Neural cell (in vitro differentiated cells): ENCODE data around the gene SAV1. TPM values are rescaled to one million over a fixed set of nuclear protein-coding genes. Genes with fewer than 3 reads are reported as not detected.

Experiments
- H2AFZ ChIP-seq: fragments of 200-600, 300-800 bp; sonication (generic), shearing (Covaris generic); 2 replicates; pipeline ENCODE4 v1.6.0; 2014; ENCODE audit warnings: low read depth, mild to moderate bottlenecking, antibody characterized with exemption, low read length, moderate library complexity
- H3F3A ChIP-seq: fragments of 200-600 bp; shearing (Covaris generic); 2 replicates; pipeline ENCODE4 v1.6.1; 2016; ENCODE audit warnings: mild to moderate bottlenecking, moderate library complexity, mixed read lengths, antibody characterized with exemption, low read length; ENCODE audit not compliant: insufficient read depth, poor library complexity, severe bottlenecking
- H3K27ac ChIP-seq: fragments of 200-600, 300-800 bp; sonication (generic), shearing (Covaris generic); 2 replicates; pipeline ENCODE4 v1.5.1; 2014; ENCODE audit warnings: mild to moderate bottlenecking, low read length, moderate library complexity
- H3K27me3 ChIP-seq: fragments of 300-800, 200-600 bp; sonication (generic), shearing (Covaris generic); 2 replicates; pipeline ENCODE4 v1.6.0; 2014; ENCODE audit warnings: mild to moderate bottlenecking, low read depth, low read length, moderate library complexity; ENCODE audit not compliant: insufficient read depth
- H3K36me3 ChIP-seq: fragments of 300-800, 200-600 bp; sonication (generic), shearing (Covaris generic); 2 replicates; pipeline ENCODE4 v1.5.1; 2014; ENCODE audit warnings: mild to moderate bottlenecking, antibody characterized with exemption, low read length, moderate library complexity; ENCODE audit not compliant: insufficient read depth
- H3K4me2 ChIP-seq: fragments of 300-800, 200-600 bp; sonication (generic), shearing (Covaris generic); 2 replicates; pipeline ENCODE4 v1.6.0; 2014; ENCODE audit warnings: mild to moderate bottlenecking, low read length
- H3K4me3 ChIP-seq: fragments of 300-800, 200-600 bp; sonication (generic), shearing (Covaris generic); 2 replicates; pipeline ENCODE4 v1.5.1; 2014; ENCODE audit warnings: mild to moderate bottlenecking, low read length, moderate library complexity
- H3K79me2 ChIP-seq: fragments of 200-600 bp; shearing (Covaris generic); replicated peaks from 2 replicates; pipeline ENCODE4 v1.6.0; 2014; ENCODE audit warnings: mild to moderate bottlenecking, low read length, moderate library complexity; ENCODE audit not compliant: insufficient read depth
- H3K9ac ChIP-seq: fragments of 300-800, 200-600 bp; sonication (generic), shearing (Covaris generic); 2 replicates; pipeline ENCODE4 v1.6.1; 2016; ENCODE audit warnings: mild to moderate bottlenecking, low read length, mixed read lengths
- H3K9me2 ChIP-seq: fragments of 200-600 bp; shearing (Covaris generic); 2 replicates; pipeline ENCODE4 v1.6.1; 2016; ENCODE audit warnings: mild to moderate bottlenecking, low read length, mixed read lengths; ENCODE audit not compliant: insufficient read depth
- H3K9me3 ChIP-seq: fragments of 200-600, 300-800 bp; sonication (generic), shearing (Covaris generic); 2 replicates; pipeline ENCODE4 v1.6.1; 2016; ENCODE audit warnings: mild to moderate bottlenecking, mixed run types, low read length, moderate library complexity, mixed read lengths
- H4K20me1 ChIP-seq: fragments of 200-600 bp; shearing (Covaris generic); 2 replicates; pipeline ENCODE4 v1.6.1; 2016; ENCODE audit warnings: mild to moderate bottlenecking, mixed run types; ENCODE audit not compliant: insufficient read depth
- CTCF ChIP-seq: fragments of 450-650 bp; IDR thresholded peaks from 2 replicates; pipeline ENCODE4 v1.5.1; 2014; ENCODE audit warnings: antibody characterized with exemption, mild to moderate bottlenecking, moderate library complexity; ENCODE audit not compliant: poor library complexity, severe bottlenecking
- EP300 ChIP-seq: fragments of 450-650 bp; conservative IDR thresholded peaks from 2 replicates; pipeline ENCODE4 v1.6.1; 2014; ENCODE audit warnings: antibody characterized with exemption, mild to moderate bottlenecking, moderate library complexity; ENCODE audit not compliant: poor library complexity, severe bottlenecking
- EZH2 ChIP-seq: fragments of 200-600, 300-800 bp; shearing (Covaris generic), sonication (generic); IDR thresholded peaks from 2 replicates; pipeline ENCODE4 v1.6.1; 2014; ENCODE audit warnings: antibody characterized with exemption, low read length, borderline replicate concordance, mild to moderate bottlenecking; ENCODE audit not compliant: insufficient read depth, poor library complexity, severe bottlenecking
- MXI1 ChIP-seq: fragments of 450-650 bp; conservative IDR thresholded peaks from 2 replicates; pipeline ENCODE4 v1.6.1; 2014; ENCODE audit warnings: antibody characterized with exemption, mild to moderate bottlenecking; ENCODE audit not compliant: poor library complexity, severe bottlenecking
- POLR2AphosphoS5 ChIP-seq: IDR thresholded peaks from 2 replicates; pipeline ENCODE4 v1.6.1; 2012
- RAD21 ChIP-seq: fragments of 450-650 bp; conservative IDR thresholded peaks from 2 replicates; pipeline ENCODE4 v1.6.1; 2014; ENCODE audit warnings: antibody characterized with exemption, mild to moderate bottlenecking, moderate library complexity
- SMC3 ChIP-seq: fragments of 450-650 bp; conservative IDR thresholded peaks from 2 replicates; pipeline ENCODE4 v1.6.1; 2014; ENCODE audit warnings: antibody characterized with exemption, mild to moderate bottlenecking, moderate library complexity; ENCODE audit not compliant: poor library complexity
- TAF1 ChIP-seq: IDR thresholded peaks from 2 replicates; pipeline ENCODE4 v1.6.1; 2012; ENCODE audit warnings: low read depth
- polyA plus RNA-seq: library from polyadenylated mRNA; depleted of rRNA; stranded (reverse); fragments of >200 nt; gene quantifications from 2 replicates; pipeline ENCODE4 v1.2.3, GENCODE V29; 2014
- small RNA-seq, 3 experiments: library from RNA; depleted of rRNA; stranded (forward); fragments of <200 nt; gene quantifications; one replicate each; pipeline ENCODE3, GENCODE V24; 2012
- TF ChIP-seq, protein P1 (sequence below): IDR thresholded peaks from 2 replicates; pipeline ENCODE4 v1.6.1; 2012; ENCODE audit warnings: borderline replicate concordance

SAV1 gene
- polyA plus RNA-seq, 1 donor from 2014 or later = 4.9 TPM

GRCh38 chr14:50590464-50590863 lies 77.6 kb downstream of the SAV1 start:
- Histone ChIP-seq H4K20me1 (no peaks in the 10 kb centered on the region), H3K9ac (no peak overlapping the region), H3K9me2 (no peaks in the 10 kb centered on the region), H2AFZ (no peak overlapping the region), H3F3A (no peaks in the 10 kb centered on the region), H3K27ac (no peak overlapping the region), H3K4me3 (no peak overlapping the region), H3K4me2 (no peak overlapping the region), H3K79me2 (peaks cover 13% of the 10 kb centered on the region), H3K36me3 (peaks cover 14% of the 10 kb centered on the region), H3K27me3 (no peaks in the 10 kb centered on the region), H3K9me3 (no peaks in the 10 kb centered on the region)
- no peak for TF ChIP-seq TAF1
- no peak for TF ChIP-seq POLR2AphosphoS5
- TF ChIP-seq, protein P1, sequence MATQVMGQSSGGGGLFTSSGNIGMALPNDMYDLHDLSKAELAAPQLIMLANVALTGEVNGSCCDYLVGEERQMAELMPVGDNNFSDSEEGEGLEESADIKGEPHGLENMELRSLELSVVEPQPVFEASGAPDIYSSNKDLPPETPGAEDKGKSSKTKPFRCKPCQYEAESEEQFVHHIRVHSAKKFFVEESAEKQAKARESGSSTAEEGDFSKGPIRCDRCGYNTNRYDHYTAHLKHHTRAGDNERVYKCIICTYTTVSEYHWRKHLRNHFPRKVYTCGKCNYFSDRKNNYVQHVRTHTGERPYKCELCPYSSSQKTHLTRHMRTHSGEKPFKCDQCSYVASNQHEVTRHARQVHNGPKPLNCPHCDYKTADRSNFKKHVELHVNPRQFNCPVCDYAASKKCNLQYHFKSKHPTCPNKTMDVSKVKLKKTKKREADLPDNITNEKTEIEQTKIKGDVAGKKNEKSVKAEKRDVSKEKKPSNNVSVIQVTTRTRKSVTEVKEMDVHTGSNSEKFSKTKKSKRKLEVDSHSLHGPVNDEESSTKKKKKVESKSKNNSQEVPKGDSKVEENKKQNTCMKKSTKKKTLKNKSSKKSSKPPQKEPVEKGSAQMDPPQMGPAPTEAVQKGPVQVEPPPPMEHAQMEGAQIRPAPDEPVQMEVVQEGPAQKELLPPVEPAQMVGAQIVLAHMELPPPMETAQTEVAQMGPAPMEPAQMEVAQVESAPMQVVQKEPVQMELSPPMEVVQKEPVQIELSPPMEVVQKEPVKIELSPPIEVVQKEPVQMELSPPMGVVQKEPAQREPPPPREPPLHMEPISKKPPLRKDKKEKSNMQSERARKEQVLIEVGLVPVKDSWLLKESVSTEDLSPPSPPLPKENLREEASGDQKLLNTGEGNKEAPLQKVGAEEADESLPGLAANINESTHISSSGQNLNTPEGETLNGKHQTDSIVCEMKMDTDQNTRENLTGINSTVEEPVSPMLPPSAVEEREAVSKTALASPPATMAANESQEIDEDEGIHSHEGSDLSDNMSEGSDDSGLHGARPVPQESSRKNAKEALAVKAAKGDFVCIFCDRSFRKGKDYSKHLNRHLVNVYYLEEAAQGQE = no peak
- TF ChIP-seq EP300 = no peak
- TF ChIP-seq EZH2 = no peak
- no peak for TF ChIP-seq SMC3
- TF ChIP-seq MXI1 = no peak
- TF ChIP-seq RAD21 = no peak
- no peak for TF ChIP-seq CTCF

Small RNA genes lying within 50 kb of the gene (small RNA-seq; reads per million reads assigned to genes)
- 0 reads per million in 3 experiments for gene RN7SL452P

Other genes starting within 250 kb of the SAV1 start
- gene MAP4K5, start 135.7 kb downstream of the SAV1 start, polyA plus RNA-seq = 110 and 148 TPM in 2 replicates
- gene ATL1, start 108.2 kb downstream of the SAV1 start, polyA plus RNA-seq = 70.4 and 73.0 TPM in 2 replicates
- gene NIN, start 162.9 kb upstream of the SAV1 start, polyA plus RNA-seq = 34.1 and 47.6 TPM in 2 replicates
- not detected in 2 replicates for gene ABHD12B, start 203.7 kb upstream of the SAV1 start, polyA plus RNA-seq